WTC11 (cell line): ENCODE data around the gene BRK1. TPM values are rescaled to one million over a fixed set of nuclear protein-coding genes. Genes with fewer than 3 reads are reported as not detected.
A peak's percentile ranks its signal among the peaks of the same experiment; 100 is the strongest.

Experiments used
- ATAC-seq: fragments of 200-7000 bp; cut with Tn5 transposase; 2 replicates; pipeline ENCODE4 v1.10.0; 2021; ENCODE audit warnings: mild to moderate bottlenecking, moderate library complexity
- CTCF ChIA-PET: fragments of 300-600 bp; sonication (Branson Sonifier 250); formaldehyde crosslinking; loops from one replicate; lab custom pipeline; 2021; ENCODE audit warnings: antibody characterized with exemption; lab: Charles Lee
- POLR2A ChIA-PET: fragments of 350-600 bp; sonication (Branson Sonifier 250); formaldehyde crosslinking; loops from one replicate; lab custom pipeline; 2021; ENCODE audit warnings: antibody characterized with exemption; lab: Charles Lee
- DNase-seq: peaks from one replicate; pipeline ENCODE4 v3.0.0; 2021; ENCODE audit warnings: low spot score
- H3K27ac Mint-ChIP-seq: 2 replicates; pipeline ENCODE4 v1.8.0; 2021; ENCODE audit warnings: mixed read lengths
- H3K27me3 Mint-ChIP-seq: 2 replicates; pipeline ENCODE4 v1.8.0; 2021; ENCODE audit warnings: low read depth, mild to moderate bottlenecking, moderate library complexity, mixed read lengths
- H3K36me3 Mint-ChIP-seq: 2 replicates; pipeline ENCODE4 v1.8.0; 2021; ENCODE audit warnings: mixed read lengths
- H3K4me1 Mint-ChIP-seq: 2 replicates; pipeline ENCODE4 v1.8.0; 2022; ENCODE audit warnings: mixed read lengths
- H3K4me3 Mint-ChIP-seq: 2 replicates; pipeline ENCODE4 v1.8.0; 2021; ENCODE audit warnings: mild to moderate bottlenecking, moderate library complexity, mixed read lengths
- H3K9me3 Mint-ChIP-seq: 2 replicates; pipeline ENCODE4 v1.8.0; 2021; ENCODE audit warnings: mixed read lengths
- CREM ChIP-seq: sonication (generic); formaldehyde crosslinking; IDR thresholded peaks from 2 replicates; pipeline ENCODE4 v1.8.1; 2022; ENCODE audit warnings: mild to moderate bottlenecking, missing genetic modification reagents, moderate library complexity
- FOXK1 ChIP-seq: sonication (generic); formaldehyde crosslinking; IDR thresholded peaks from 2 replicates; pipeline ENCODE4 v1.8.0; 2022; ENCODE audit warnings: mild to moderate bottlenecking, moderate library complexity, missing genetic modification reagents
- GTF2I ChIP-seq: fragments of 250-450 bp; sonication (Bioruptor Pico); conservative IDR thresholded peaks from 2 replicates; pipeline ENCODE4 v1.4.0; 2021; ENCODE audit warnings: mild to moderate bottlenecking
- HMGA2 ChIP-seq: fragments of 250-450 bp; sonication (Bioruptor Pico); IDR thresholded peaks from 2 replicates; pipeline ENCODE4 v1.4.0; 2021; ENCODE audit warnings: mild to moderate bottlenecking, moderate library complexity
- NR1H2 ChIP-seq: sonication (generic); formaldehyde crosslinking; IDR thresholded peaks from 2 replicates; pipeline ENCODE4 v1.9.0; 2021; ENCODE audit warnings: mild to moderate bottlenecking, moderate library complexity, missing genetic modification reagents
- OVOL2 ChIP-seq: fragments of 250-450 bp; sonication (Bioruptor Pico); IDR thresholded peaks from 2 replicates; pipeline ENCODE4 v1.9.0; 2021; ENCODE audit warnings: mild to moderate bottlenecking, borderline replicate concordance
- SP1 ChIP-seq: sonication (generic); formaldehyde crosslinking; conservative IDR thresholded peaks from 2 replicates; pipeline ENCODE4 v1.8.1; 2022; ENCODE audit warnings: missing genetic modification reagents
- TEAD4 ChIP-seq: sonication (generic); formaldehyde crosslinking; IDR thresholded peaks from 2 replicates; pipeline ENCODE4 v1.8.0; 2022; ENCODE audit warnings: mild to moderate bottlenecking, missing genetic modification reagents
- ZNF219 ChIP-seq: sonication (generic); formaldehyde crosslinking; IDR thresholded peaks from 2 replicates; pipeline ENCODE4 v1.8.0; 2023; ENCODE audit warnings: missing genetic modification reagents, mild to moderate bottlenecking, borderline replicate concordance
- ZNF232 ChIP-seq: sonication (generic); formaldehyde crosslinking; IDR thresholded peaks from 2 replicates; pipeline ENCODE4 v1.8.0; 2022; ENCODE audit warnings: mild to moderate bottlenecking, missing genetic modification reagents
- ZNF263 ChIP-seq: sonication (generic); formaldehyde crosslinking; IDR thresholded peaks from 2 replicates; pipeline ENCODE4 v1.8.1; 2022; ENCODE audit warnings: low read depth, mild to moderate bottlenecking, moderate library complexity, missing genetic modification reagents
- ZNF416 ChIP-seq: fragments of 250-450 bp; sonication (Bioruptor Pico); IDR thresholded peaks from 2 replicates; pipeline ENCODE4 v1.9.0; 2021; ENCODE audit warnings: mild to moderate bottlenecking, inconsistent platforms
- total RNA-seq: library from RNA; stranded (reverse); gene quantifications from 3 replicates; pipeline ENCODE4 v1.2.3, GENCODE V29; 2021
- TF ChIP-seq, protein P1 (sequence below): sonication (generic); formaldehyde crosslinking; IDR thresholded peaks from 2 replicates; pipeline ENCODE4 v1.8.1; 2022; ENCODE audit warnings: mild to moderate bottlenecking, missing genetic modification reagents, moderate library complexity, borderline replicate concordance
- TF ChIP-seq, protein P2 (sequence below): sonication (generic); formaldehyde crosslinking; IDR thresholded peaks from 2 replicates; pipeline ENCODE4 v1.8.0; 2023; ENCODE audit warnings: missing genetic modification reagents, mild to moderate bottlenecking, borderline replicate concordance
- TF ChIP-seq, protein P3 (sequence below): sonication (generic); formaldehyde crosslinking; IDR thresholded peaks from 2 replicates; pipeline ENCODE4 v1.8.1; 2022; ENCODE audit warnings: mild to moderate bottlenecking, moderate library complexity, missing genetic modification reagents
- TF ChIP-seq, protein P4 (sequence below): fragments of 250-450 bp; sonication (Bioruptor Pico); IDR thresholded peaks from 2 replicates; pipeline ENCODE4 v1.9.0; 2021; ENCODE audit warnings: mild to moderate bottlenecking
- TF ChIP-seq, protein P5 (sequence below): sonication (generic); formaldehyde crosslinking; conservative IDR thresholded peaks from 2 replicates; pipeline ENCODE4 v1.8.1; 2023; ENCODE audit warnings: mild to moderate bottlenecking, low read depth, missing genetic modification reagents, moderate library complexity
- TF ChIP-seq, protein P6 (sequence below): sonication (generic); formaldehyde crosslinking; IDR thresholded peaks from 2 replicates; pipeline ENCODE4 v1.8.0; 2023; ENCODE audit warnings: missing genetic modification reagents

BRK1 gene
- total RNA-seq, 1 experiment from 2014 or later: 107 TPM

DNA sequence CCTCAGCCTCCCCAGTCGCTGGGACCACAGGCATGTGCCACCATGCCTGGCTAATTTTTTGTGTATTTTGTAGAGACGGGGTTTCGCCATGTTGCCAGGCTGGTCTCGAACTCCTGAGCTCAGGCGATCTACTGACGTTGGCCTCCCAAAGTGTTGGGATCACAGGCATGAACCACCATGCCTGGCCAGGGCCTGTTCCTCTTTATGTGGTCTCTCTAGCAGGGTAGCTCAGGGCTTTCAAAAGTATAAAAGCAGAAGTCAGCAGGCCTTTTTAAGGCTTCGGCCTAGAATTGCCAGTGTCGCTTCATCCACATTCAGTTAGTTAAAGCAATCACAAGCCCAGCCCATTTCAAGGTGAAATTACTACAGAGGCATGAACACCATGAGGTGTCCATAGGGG, 33.8 kb downstream of the BRK1 start:
- Mint-ChIP-seq H3K4me1 (no peaks in the 10 kb centered on the region), H3K4me3 (no peak overlapping the region), H3K9me3 (no peaks in the 10 kb centered on the region), H3K36me3 (peaks cover 47% of the 10 kb centered on the region), H3K27me3 (no peaks in the 10 kb centered on the region), H3K27ac (peak overlapping the region; percentile 36; the same call in 1 of the 2 replicates)
- DNase-seq (no peak), ATAC-seq (no peak)
- no peak for TF ChIP-seq ZNF416 (CRISPR knock-in tag)
- TF ChIP-seq, protein P1, sequence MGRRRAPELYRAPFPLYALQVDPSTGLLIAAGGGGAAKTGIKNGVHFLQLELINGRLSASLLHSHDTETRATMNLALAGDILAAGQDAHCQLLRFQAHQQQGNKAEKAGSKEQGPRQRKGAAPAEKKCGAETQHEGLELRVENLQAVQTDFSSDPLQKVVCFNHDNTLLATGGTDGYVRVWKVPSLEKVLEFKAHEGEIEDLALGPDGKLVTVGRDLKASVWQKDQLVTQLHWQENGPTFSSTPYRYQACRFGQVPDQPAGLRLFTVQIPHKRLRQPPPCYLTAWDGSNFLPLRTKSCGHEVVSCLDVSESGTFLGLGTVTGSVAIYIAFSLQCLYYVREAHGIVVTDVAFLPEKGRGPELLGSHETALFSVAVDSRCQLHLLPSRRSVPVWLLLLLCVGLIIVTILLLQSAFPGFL (CRISPR knock-in tag): no peak
- no peak for TF ChIP-seq GTF2I (CRISPR knock-in tag)
- no peak for TF ChIP-seq CREM
- no peak for TF ChIP-seq HMGA2 (CRISPR knock-in tag)
- TF ChIP-seq, protein P2, sequence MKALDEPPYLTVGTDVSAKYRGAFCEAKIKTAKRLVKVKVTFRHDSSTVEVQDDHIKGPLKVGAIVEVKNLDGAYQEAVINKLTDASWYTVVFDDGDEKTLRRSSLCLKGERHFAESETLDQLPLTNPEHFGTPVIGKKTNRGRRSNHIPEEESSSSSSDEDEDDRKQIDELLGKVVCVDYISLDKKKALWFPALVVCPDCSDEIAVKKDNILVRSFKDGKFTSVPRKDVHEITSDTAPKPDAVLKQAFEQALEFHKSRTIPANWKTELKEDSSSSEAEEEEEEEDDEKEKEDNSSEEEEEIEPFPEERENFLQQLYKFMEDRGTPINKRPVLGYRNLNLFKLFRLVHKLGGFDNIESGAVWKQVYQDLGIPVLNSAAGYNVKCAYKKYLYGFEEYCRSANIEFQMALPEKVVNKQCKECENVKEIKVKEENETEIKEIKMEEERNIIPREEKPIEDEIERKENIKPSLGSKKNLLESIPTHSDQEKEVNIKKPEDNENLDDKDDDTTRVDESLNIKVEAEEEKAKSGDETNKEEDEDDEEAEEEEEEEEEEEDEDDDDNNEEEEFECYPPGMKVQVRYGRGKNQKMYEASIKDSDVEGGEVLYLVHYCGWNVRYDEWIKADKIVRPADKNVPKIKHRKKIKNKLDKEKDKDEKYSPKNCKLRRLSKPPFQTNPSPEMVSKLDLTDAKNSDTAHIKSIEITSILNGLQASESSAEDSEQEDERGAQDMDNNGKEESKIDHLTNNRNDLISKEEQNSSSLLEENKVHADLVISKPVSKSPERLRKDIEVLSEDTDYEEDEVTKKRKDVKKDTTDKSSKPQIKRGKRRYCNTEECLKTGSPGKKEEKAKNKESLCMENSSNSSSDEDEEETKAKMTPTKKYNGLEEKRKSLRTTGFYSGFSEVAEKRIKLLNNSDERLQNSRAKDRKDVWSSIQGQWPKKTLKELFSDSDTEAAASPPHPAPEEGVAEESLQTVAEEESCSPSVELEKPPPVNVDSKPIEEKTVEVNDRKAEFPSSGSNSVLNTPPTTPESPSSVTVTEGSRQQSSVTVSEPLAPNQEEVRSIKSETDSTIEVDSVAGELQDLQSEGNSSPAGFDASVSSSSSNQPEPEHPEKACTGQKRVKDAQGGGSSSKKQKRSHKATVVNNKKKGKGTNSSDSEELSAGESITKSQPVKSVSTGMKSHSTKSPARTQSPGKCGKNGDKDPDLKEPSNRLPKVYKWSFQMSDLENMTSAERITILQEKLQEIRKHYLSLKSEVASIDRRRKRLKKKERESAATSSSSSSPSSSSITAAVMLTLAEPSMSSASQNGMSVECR (CRISPR knock-in tag): no peak
- no peak for TF ChIP-seq ZNF219 (CRISPR knock-in tag)
- no peak for TF ChIP-seq OVOL2 (CRISPR knock-in tag)
- TF ChIP-seq, protein P3, sequence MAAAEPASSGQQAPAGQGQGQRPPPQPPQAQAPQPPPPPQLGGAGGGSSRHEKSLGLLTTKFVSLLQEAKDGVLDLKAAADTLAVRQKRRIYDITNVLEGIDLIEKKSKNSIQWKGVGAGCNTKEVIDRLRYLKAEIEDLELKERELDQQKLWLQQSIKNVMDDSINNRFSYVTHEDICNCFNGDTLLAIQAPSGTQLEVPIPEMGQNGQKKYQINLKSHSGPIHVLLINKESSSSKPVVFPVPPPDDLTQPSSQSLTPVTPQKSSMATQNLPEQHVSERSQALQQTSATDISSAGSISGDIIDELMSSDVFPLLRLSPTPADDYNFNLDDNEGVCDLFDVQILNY (CRISPR knock-in tag): no peak
- no peak for TF ChIP-seq NR1H2 (CRISPR knock-in tag)
- no peak for TF ChIP-seq ZNF263 (CRISPR knock-in tag)
- TF ChIP-seq, protein P4, sequence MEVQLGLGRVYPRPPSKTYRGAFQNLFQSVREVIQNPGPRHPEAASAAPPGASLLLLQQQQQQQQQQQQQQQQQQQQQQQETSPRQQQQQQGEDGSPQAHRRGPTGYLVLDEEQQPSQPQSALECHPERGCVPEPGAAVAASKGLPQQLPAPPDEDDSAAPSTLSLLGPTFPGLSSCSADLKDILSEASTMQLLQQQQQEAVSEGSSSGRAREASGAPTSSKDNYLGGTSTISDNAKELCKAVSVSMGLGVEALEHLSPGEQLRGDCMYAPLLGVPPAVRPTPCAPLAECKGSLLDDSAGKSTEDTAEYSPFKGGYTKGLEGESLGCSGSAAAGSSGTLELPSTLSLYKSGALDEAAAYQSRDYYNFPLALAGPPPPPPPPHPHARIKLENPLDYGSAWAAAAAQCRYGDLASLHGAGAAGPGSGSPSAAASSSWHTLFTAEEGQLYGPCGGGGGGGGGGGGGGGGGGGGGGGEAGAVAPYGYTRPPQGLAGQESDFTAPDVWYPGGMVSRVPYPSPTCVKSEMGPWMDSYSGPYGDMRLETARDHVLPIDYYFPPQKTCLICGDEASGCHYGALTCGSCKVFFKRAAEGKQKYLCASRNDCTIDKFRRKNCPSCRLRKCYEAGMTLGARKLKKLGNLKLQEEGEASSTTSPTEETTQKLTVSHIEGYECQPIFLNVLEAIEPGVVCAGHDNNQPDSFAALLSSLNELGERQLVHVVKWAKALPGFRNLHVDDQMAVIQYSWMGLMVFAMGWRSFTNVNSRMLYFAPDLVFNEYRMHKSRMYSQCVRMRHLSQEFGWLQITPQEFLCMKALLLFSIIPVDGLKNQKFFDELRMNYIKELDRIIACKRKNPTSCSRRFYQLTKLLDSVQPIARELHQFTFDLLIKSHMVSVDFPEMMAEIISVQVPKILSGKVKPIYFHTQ (CRISPR knock-in tag): no peak
- TF ChIP-seq TEAD4 (CRISPR knock-in tag): no peak
- no peak for TF ChIP-seq ZNF232 (CRISPR knock-in tag)
- ChIA-PET CTCF (no interaction called here), POLR2A (no interaction called here)

DNA sequence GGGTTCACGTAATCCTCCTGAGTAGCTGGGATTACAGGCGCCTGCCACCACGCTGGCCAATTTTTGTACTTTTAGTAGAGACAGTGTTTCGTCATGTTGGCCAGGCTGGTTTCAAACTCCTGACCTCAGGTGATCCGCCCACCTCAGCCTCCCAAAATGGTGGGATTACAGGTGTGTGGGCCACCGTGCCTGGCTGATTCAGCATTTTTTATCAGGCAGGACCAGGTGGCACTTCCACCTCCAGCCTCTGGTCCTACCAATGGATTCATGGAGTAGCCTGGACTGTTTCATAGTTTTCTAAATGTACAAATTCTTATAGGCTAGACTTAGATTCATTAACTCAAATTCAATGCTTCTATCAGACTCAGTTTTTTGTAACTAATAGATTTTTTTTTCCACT, 35.5 kb downstream of the BRK1 start:
- no peak for ATAC-seq
- DNase-seq: no peak
- CTCF ChIA-PET: no interaction called here
- no peak overlapping the region for H3K4me3 Mint-ChIP-seq
- H3K36me3 Mint-ChIP-seq: peaks cover 43% of the 10 kb centered on the region
- H3K27me3 Mint-ChIP-seq: no peaks in the 10 kb centered on the region
- POLR2A ChIA-PET: no interaction called here
- no peaks in the 10 kb centered on the region for H3K4me1 Mint-ChIP-seq
- no peaks in the 10 kb centered on the region for H3K9me3 Mint-ChIP-seq
- no peak overlapping the region for H3K27ac Mint-ChIP-seq
- TF ChIP-seq FOXK1 (CRISPR knock-in tag) (no peak), SP1 (no peak)
- TF ChIP-seq, protein P2 (CRISPR knock-in tag): no peak
- TF ChIP-seq, protein P5, sequence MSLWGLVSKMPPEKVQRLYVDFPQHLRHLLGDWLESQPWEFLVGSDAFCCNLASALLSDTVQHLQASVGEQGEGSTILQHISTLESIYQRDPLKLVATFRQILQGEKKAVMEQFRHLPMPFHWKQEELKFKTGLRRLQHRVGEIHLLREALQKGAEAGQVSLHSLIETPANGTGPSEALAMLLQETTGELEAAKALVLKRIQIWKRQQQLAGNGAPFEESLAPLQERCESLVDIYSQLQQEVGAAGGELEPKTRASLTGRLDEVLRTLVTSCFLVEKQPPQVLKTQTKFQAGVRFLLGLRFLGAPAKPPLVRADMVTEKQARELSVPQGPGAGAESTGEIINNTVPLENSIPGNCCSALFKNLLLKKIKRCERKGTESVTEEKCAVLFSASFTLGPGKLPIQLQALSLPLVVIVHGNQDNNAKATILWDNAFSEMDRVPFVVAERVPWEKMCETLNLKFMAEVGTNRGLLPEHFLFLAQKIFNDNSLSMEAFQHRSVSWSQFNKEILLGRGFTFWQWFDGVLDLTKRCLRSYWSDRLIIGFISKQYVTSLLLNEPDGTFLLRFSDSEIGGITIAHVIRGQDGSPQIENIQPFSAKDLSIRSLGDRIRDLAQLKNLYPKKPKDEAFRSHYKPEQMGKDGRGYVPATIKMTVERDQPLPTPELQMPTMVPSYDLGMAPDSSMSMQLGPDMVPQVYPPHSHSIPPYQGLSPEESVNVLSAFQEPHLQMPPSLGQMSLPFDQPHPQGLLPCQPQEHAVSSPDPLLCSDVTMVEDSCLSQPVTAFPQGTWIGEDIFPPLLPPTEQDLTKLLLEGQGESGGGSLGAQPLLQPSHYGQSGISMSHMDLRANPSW (CRISPR knock-in tag): no peak
- TF ChIP-seq, protein P6, sequence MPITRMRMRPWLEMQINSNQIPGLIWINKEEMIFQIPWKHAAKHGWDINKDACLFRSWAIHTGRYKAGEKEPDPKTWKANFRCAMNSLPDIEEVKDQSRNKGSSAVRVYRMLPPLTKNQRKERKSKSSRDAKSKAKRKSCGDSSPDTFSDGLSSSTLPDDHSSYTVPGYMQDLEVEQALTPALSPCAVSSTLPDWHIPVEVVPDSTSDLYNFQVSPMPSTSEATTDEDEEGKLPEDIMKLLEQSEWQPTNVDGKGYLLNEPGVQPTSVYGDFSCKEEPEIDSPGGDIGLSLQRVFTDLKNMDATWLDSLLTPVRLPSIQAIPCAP: no peak
